Body of pancreas (tissue), 4 donors: ENCODE data around the gene ATXN7.

Experiments used
- POLR2A ChIP-seq, 3 donors: fragments of 450-650 bp; IDR thresholded peaks; one replicate each; pipeline ENCODE4 v1.6.1; 2016; ENCODE audit warnings: antibody characterized with exemption in 3 of 3, mild to moderate bottlenecking in 2 of 3
- TF ChIP-seq, protein P1 (sequence below), 7 experiments: fragments of 450-650 bp in 4 of 7; fragments of 200-600 bp in 3 of 7; sonication (generic) in 3 of 7; IDR thresholded peaks; one replicate each; pipeline ENCODE4 v1.5.1; 2016 to 2019; ENCODE audit warnings: antibody characterized with exemption in 7 of 7

DNA sequence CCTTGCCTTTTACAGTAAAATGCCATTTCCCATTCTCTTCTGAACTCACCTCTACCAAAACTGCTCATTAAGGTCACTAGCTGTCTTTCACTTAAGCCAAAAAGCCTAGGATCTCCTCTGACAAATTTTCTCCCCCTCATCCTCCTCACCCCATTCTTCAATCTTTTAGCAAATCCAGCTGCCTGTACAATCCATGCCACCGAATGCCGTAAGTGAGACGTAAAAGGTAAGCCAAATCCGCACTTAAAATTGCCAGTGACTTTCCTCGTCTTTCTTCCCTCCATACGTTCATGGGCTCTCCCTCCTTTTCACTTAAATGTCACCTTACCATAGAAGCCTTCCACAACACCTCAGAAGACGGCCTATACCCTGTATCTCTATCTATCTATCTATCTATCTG, 145.9 kb downstream of the ATXN7 start:
- TF ChIP-seq, protein P1, sequence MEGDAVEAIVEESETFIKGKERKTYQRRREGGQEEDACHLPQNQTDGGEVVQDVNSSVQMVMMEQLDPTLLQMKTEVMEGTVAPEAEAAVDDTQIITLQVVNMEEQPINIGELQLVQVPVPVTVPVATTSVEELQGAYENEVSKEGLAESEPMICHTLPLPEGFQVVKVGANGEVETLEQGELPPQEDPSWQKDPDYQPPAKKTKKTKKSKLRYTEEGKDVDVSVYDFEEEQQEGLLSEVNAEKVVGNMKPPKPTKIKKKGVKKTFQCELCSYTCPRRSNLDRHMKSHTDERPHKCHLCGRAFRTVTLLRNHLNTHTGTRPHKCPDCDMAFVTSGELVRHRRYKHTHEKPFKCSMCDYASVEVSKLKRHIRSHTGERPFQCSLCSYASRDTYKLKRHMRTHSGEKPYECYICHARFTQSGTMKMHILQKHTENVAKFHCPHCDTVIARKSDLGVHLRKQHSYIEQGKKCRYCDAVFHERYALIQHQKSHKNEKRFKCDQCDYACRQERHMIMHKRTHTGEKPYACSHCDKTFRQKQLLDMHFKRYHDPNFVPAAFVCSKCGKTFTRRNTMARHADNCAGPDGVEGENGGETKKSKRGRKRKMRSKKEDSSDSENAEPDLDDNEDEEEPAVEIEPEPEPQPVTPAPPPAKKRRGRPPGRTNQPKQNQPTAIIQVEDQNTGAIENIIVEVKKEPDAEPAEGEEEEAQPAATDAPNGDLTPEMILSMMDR (IDR thresholded peaks at IDR 0.05) = no peak
- no peak for TF ChIP-seq POLR2A (IDR thresholded peaks at IDR 0.05)
